BLaER1 (cell line): ENCODE measurements around the gene F11.
"Not testable (repeated sequence)": the region's sequence is repeated elsewhere in the genome, so short reads cannot be mapped to it uniquely, and the experiment has no call there.

ENCODE experiments used
- H3K27ac ChIP-seq: shearing (Covaris generic); formaldehyde crosslinking; 2 replicates; pipeline ENCODE4 v1.8.1; 2022
- H3K27me3 ChIP-seq: shearing (Covaris generic); formaldehyde crosslinking; 2 replicates; pipeline ENCODE4 v1.8.1; 2022
- H3K36me3 ChIP-seq: shearing (Covaris generic); formaldehyde crosslinking; 2 replicates; pipeline ENCODE4 v1.8.1; 2022
- H3K4me1 ChIP-seq: shearing (Covaris generic); formaldehyde crosslinking; 2 replicates; pipeline ENCODE4 v1.8.1; 2022
- H3K4me2 ChIP-seq: shearing (Covaris generic); formaldehyde crosslinking; 2 replicates; pipeline ENCODE4 v1.8.1; 2022
- H3K4me3 ChIP-seq: shearing (Covaris generic); formaldehyde crosslinking; 2 replicates; pipeline ENCODE4 v1.8.1; 2022
- H3K9ac ChIP-seq: shearing (Covaris generic); formaldehyde crosslinking; 2 replicates; pipeline ENCODE4 v1.8.1; 2022
- H3K9me3 ChIP-seq: shearing (Covaris generic); formaldehyde crosslinking; 2 replicates; pipeline ENCODE4 v1.8.1; 2022
- H4K20me1 ChIP-seq: shearing (Covaris generic); formaldehyde crosslinking; 2 replicates; pipeline ENCODE4 v1.8.1; 2022
- Cebpa-rat ChIP-seq: shearing (Covaris generic); IDR thresholded peaks from 2 replicates; pipeline ENCODE4 v1.8.1; 2022

The F11 gene

GRCh38 chr4:186234367-186234766, 31.6 kb upstream of the F11 start:
- Histone ChIP-seq H3K4me3 (no peak overlapping the region), H4K20me1 (no peaks in the 10 kb centered on the region), H3K4me2 (no peak overlapping the region), H3K27me3 (no peaks in the 10 kb centered on the region), H3K36me3 (no peaks in the 10 kb centered on the region), H3K4me1 (no peaks in the 10 kb centered on the region), H3K9ac (no peak overlapping the region), H3K27ac (no peak overlapping the region), H3K9me3 (no peaks in the 10 kb centered on the region)
- no peak for TF ChIP-seq Cebpa-rat

GRCh38 chr4:186236126-186236525, 29.9 kb upstream of the F11 start:
- no peak for TF ChIP-seq Cebpa-rat
- no peaks in the 10 kb centered on the region for H3K36me3 ChIP-seq
- H3K4me1 ChIP-seq: no peaks in the 10 kb centered on the region
- no peaks in the 10 kb centered on the region for H3K27me3 ChIP-seq
- no peaks in the 10 kb centered on the region for H3K9me3 ChIP-seq
- H3K9ac ChIP-seq: no peak overlapping the region
- H3K4me2 ChIP-seq: no peak overlapping the region
- H4K20me1 ChIP-seq: no peaks in the 10 kb centered on the region
- no peak overlapping the region for H3K4me3 ChIP-seq
- H3K27ac ChIP-seq: no peak overlapping the region

- no peak overlapping the region for H3K4me2 ChIP-seq
- no peaks in the 10 kb centered on the region for H3K36me3 ChIP-seq
- no peak for TF ChIP-seq Cebpa-rat
- no peaks in the 10 kb centered on the region for H4K20me1 ChIP-seq
- H3K9me3 ChIP-seq: peaks cover 9% of the 10 kb centered on the region; the same call in 1 of the 2 replicates
- H3K4me3 ChIP-seq: no peak overlapping the region
- no peak overlapping the region for H3K9ac ChIP-seq
- no peaks in the 10 kb centered on the region for H3K4me1 ChIP-seq
- no peaks in the 10 kb centered on the region for H3K27me3 ChIP-seq
- no peak overlapping the region for H3K27ac ChIP-seq
Measured at GRCh38 chr4:186240452-186240847, 25.5 kb upstream of the F11 start.

- H3K9me3 ChIP-seq: peaks cover 9% of the 10 kb centered on the region; the same call in 1 of the 2 replicates
- H3K9ac ChIP-seq: no peak overlapping the region
- H3K27ac ChIP-seq: no peak overlapping the region
- H3K4me3 ChIP-seq: no peak overlapping the region
- no peaks in the 10 kb centered on the region for H3K27me3 ChIP-seq
- no peaks in the 10 kb centered on the region for H3K4me1 ChIP-seq
- TF ChIP-seq Cebpa-rat: no peak
- no peak overlapping the region for H3K4me2 ChIP-seq
- H4K20me1 ChIP-seq: no peaks in the 10 kb centered on the region
- no peaks in the 10 kb centered on the region for H3K36me3 ChIP-seq
Measured at GRCh38 chr4:186240848-186241491, 25.0 kb upstream of the F11 start.

DNA sequence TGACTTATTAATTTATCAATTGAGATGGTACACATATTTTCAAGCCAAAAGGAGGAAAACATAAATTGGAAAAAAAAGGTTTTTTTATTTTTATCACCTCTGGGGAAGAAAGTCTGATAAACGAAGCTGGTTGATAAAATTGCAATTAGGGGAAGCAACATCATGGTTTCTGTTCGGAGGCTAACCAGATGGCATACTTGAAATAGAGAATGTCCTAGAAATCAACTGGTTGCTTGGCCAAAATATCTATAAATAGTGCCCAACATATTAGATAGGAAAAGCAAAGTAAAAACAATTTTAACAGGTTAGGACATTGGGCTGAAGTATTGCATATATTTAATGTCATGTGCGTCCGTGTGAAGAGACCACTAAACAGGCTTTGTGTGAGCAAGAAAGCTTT, 24.4 kb upstream of the F11 start:
- H3K4me3 ChIP-seq: no peak overlapping the region
- no peak overlapping the region for H3K27ac ChIP-seq
- H3K9me3 ChIP-seq: peaks cover 9% of the 10 kb centered on the region; the same call in 1 of the 2 replicates
- no peaks in the 10 kb centered on the region for H3K36me3 ChIP-seq
- no peak overlapping the region for H3K9ac ChIP-seq
- H4K20me1 ChIP-seq: no peaks in the 10 kb centered on the region
- H3K4me1 ChIP-seq: no peaks in the 10 kb centered on the region
- no peak overlapping the region for H3K4me2 ChIP-seq
- no peaks in the 10 kb centered on the region for H3K27me3 ChIP-seq
- TF ChIP-seq Cebpa-rat: no peak

GRCh38 chr4:186242031-186242430, 24.0 kb upstream of the F11 start:
- H3K9me3 ChIP-seq, H4K20me1 ChIP-seq, H3K27ac ChIP-seq, H3K9ac ChIP-seq, H3K27me3 ChIP-seq, H3K4me3 ChIP-seq, H3K36me3 ChIP-seq, H3K4me2 ChIP-seq, H3K4me1 ChIP-seq: not testable (repeated sequence)

- H3K27ac ChIP-seq: no peak overlapping the region
- no peak overlapping the region for H3K4me3 ChIP-seq
- no peaks in the 10 kb centered on the region for H3K27me3 ChIP-seq
- no peak overlapping the region for H3K4me2 ChIP-seq
- no peaks in the 10 kb centered on the region for H3K36me3 ChIP-seq
- TF ChIP-seq Cebpa-rat: no peak
- H3K9ac ChIP-seq: no peak overlapping the region
- H3K4me1 ChIP-seq: no peaks in the 10 kb centered on the region
- H3K9me3 ChIP-seq: peaks cover 9% of the 10 kb centered on the region; the same call in 1 of the 2 replicates
- no peaks in the 10 kb centered on the region for H4K20me1 ChIP-seq
Measured at GRCh38 chr4:186243331-186243730, 22.7 kb upstream of the F11 start.

DNA sequence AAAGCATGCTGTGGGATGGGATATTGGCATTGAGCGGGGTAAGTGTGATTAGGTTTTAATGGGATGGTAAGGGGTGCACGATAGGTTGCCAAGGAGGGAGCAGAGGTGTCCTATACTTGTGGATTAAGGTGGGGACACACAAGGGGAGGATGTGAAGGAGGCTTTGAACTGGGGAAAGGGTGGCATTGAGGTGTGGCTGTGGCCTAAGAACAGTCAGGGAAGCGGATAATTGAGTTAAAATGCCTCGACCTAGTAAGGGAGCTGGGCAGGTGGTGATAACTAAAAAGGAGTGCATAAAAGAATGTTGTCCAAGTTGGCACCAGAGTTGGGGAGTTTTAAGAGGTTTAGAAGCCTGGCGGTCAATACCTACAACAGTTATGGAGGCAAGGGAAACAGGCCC, 21.2 kb upstream of the F11 start:
- no peaks in the 10 kb centered on the region for H3K27me3 ChIP-seq
- H3K4me3 ChIP-seq: no peak overlapping the region
- no peaks in the 10 kb centered on the region for H4K20me1 ChIP-seq
- H3K27ac ChIP-seq: no peak overlapping the region
- no peaks in the 10 kb centered on the region for H3K4me1 ChIP-seq
- peaks cover 9% of the 10 kb centered on the region; the same call in 1 of the 2 replicates for H3K9me3 ChIP-seq
- no peak overlapping the region for H3K9ac ChIP-seq
- H3K4me2 ChIP-seq: no peak overlapping the region
- no peak for TF ChIP-seq Cebpa-rat
- H3K36me3 ChIP-seq: no peaks in the 10 kb centered on the region

DNA sequence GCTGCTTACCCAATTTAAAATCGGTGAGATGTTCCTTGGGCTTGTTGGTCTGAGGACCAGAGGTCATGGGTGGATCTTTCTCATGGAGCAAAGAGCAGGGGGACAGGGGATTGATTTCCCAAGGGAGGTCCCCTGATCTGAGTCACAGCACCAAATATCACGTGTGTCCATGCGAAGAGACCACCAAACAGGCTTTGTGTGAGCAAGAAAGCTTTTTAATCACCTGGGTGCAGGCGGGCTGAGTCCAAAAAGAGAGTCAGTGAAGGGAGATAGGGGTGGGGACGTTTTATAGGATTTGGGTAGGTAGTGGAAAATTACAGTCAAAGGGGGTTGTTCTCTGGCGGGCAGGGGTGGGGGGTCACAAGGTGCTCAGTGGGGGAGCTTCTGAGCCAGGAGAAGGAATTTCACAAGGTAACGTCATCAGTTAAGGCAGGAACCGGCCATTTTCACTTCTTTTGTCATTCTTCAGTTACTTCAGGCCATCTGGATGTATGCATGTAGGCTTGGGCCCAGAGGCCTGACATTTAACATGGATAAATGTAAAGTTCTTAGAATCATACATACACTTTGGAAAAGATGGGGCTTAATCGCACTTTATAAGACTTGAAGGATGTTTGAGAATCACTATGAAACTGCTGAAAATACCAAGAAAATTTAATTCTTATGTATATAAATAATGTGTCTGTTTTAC, 18.8 kb upstream of the F11 start:
- not testable (repeated sequence) for H3K4me1 ChIP-seq, H3K27me3 ChIP-seq, H3K4me3 ChIP-seq, H3K9me3 ChIP-seq, H3K27ac ChIP-seq, H3K4me2 ChIP-seq, H3K36me3 ChIP-seq, H4K20me1 ChIP-seq, H3K9ac ChIP-seq

GRCh38 chr4:186248643-186249042, 17.3 kb upstream of the F11 start:
- Histone ChIP-seq H3K9ac (no peak overlapping the region), H3K4me2 (no peak overlapping the region), H3K36me3 (no peaks in the 10 kb centered on the region)

More at GRCh38 chr4:186248643-186249042, 17.3 kb upstream of the F11 start:
- Histone ChIP-seq H3K27me3 (no peaks in the 10 kb centered on the region), H3K27ac (no peak overlapping the region), H3K4me1 (no peaks in the 10 kb centered on the region), H4K20me1 (no peaks in the 10 kb centered on the region), H3K4me3 (no peak overlapping the region), H3K9me3 (peaks cover 9% of the 10 kb centered on the region; the same call in 1 of the 2 replicates)
- TF ChIP-seq Cebpa-rat: no peak
